HL-60 (cell line): ENCODE measurements around the gene NPAS2.

Experiments
- POLR2AphosphoS5 ChIP-seq: IDR thresholded peaks from 2 replicates; pipeline ENCODE4 v1.6.1; 2012; ENCODE audit warnings: low read depth
- SPI1 ChIP-seq: IDR thresholded peaks from 2 replicates; pipeline ENCODE4 v1.6.1; 2012; ENCODE audit warnings: low read depth, mild to moderate bottlenecking, borderline replicate concordance
- TF ChIP-seq, protein P1 (sequence below): IDR thresholded peaks from one replicate; pipeline ENCODE4 v1.5.1; 2011; ENCODE audit warnings: low read length, control low read depth, inconsistent platforms; ENCODE audit not compliant: insufficient read depth

DNA sequence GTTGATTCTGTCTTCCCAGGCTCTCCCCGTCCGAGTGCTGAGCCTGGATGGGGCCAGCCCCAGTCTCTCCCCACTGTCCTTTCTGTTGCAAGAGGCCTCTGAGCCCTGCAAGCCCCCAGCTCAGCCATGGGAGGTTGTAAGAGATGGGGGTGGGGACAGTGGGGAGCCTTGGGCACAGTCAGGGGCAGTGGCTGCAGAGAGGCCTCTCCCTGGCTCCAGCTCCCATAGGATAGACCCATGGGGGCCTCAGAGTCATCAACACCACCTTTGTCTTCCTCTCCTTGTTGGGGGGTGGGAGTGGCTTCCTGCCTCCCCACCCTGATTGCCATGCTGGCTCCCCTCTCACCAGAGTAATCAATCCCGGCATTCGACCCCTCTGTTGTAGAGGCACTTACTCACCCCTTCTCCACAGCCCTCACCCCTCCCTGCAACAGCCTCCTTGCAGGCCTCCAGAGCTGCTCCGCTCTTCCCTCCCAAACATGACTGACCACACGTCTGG is 37.5 kb upstream of the NPAS2 start:
- TF ChIP-seq, protein P1, sequence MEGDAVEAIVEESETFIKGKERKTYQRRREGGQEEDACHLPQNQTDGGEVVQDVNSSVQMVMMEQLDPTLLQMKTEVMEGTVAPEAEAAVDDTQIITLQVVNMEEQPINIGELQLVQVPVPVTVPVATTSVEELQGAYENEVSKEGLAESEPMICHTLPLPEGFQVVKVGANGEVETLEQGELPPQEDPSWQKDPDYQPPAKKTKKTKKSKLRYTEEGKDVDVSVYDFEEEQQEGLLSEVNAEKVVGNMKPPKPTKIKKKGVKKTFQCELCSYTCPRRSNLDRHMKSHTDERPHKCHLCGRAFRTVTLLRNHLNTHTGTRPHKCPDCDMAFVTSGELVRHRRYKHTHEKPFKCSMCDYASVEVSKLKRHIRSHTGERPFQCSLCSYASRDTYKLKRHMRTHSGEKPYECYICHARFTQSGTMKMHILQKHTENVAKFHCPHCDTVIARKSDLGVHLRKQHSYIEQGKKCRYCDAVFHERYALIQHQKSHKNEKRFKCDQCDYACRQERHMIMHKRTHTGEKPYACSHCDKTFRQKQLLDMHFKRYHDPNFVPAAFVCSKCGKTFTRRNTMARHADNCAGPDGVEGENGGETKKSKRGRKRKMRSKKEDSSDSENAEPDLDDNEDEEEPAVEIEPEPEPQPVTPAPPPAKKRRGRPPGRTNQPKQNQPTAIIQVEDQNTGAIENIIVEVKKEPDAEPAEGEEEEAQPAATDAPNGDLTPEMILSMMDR, result no peak
- TF ChIP-seq POLR2AphosphoS5 (no peak), SPI1 (no peak)
